Mammary microvascular endothelial cell (primary cell): ENCODE results near the gene TP53TG3D. TPM values are rescaled to one million over a fixed set of nuclear protein-coding genes. Genes with fewer than 3 reads are reported as not detected.

Source experiments
- total RNA-seq: library from RNA; depleted of rRNA; stranded (reverse); fragments of >200 nt; gene quantifications from 2 replicates; pipeline ENCODE4 v1.2.3, GENCODE V29; 2015

The TP53TG3D gene
- total RNA-seq, result not detected in 2 replicates

DNA sequence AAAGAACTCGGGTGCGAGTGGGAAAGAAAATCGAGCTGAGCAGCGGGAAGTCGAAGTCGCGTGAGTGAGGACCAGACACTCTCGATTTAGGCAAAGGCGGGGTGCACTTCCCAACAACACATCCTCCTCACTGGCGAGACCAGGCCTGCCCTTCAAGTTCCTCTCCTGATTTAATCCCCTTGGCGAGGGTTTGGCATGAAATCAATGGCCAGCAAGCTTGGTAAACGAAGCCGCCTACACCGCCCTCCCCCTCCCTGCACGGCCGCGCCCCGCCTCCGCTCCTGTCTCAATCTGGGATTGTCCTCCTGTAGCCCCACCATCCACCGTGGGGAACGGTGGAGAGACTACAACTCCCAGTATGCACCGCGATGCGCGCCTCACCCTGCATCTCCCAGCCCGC is at the start of gene TP53TG3D:
TSS of gene TP53TG3D (plus strand) at position 301 of the 400 bp plus-strand sequence. CDS start at position 369, 68 bp downstream.

